Measurements from ENCODE around the gene TSFM.
"Not testable (repeated sequence)": the region's sequence is repeated elsewhere in the genome, so short reads cannot be mapped to it uniquely, and the experiment has no call there.

TSFM gene

DNA sequence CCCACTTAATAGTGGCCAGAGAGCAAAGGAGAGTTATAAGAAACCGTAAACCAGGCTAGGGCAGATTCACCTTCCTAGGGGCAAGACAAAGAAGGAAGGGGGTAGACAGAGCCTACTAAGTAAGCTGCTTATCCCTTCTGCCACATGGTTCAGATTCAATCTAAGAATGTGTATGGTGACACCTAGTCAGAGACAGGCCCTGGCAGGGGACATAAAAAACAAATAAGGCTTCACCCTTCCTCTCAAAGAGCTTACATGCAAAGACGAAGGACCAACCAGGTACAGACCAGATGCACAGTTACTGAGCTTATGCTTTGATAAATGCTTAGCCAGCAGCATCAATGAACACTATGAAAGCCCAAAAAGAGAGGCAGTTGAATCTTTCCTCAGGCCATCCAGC lies 20.1 kb upstream of the TSFM start:
- in situ Hi-C loops (cut with MboI; ENCODE audit: low sequenced_read_pairs): no loop called here

- in situ Hi-C loops (cut with MboI; ENCODE audit: low sequenced_read_pairs): no loop called here
These were observed 18.5 kb upstream of the TSFM start for GRCh38 chr12:57763881-57764661.

- in situ Hi-C loops (cut with MboI; ENCODE audit: low sequenced_read_pairs): no loop called here
These were observed 18.0 kb upstream of the TSFM start for GRCh38 chr12:57764662-57765002.

- in situ Hi-C loops (cut with MboI; ENCODE audit: low sequenced_read_pairs): no loop called here
These were observed 17.4 kb upstream of the TSFM start for GRCh38 chr12:57765003-57765697.

DNA sequence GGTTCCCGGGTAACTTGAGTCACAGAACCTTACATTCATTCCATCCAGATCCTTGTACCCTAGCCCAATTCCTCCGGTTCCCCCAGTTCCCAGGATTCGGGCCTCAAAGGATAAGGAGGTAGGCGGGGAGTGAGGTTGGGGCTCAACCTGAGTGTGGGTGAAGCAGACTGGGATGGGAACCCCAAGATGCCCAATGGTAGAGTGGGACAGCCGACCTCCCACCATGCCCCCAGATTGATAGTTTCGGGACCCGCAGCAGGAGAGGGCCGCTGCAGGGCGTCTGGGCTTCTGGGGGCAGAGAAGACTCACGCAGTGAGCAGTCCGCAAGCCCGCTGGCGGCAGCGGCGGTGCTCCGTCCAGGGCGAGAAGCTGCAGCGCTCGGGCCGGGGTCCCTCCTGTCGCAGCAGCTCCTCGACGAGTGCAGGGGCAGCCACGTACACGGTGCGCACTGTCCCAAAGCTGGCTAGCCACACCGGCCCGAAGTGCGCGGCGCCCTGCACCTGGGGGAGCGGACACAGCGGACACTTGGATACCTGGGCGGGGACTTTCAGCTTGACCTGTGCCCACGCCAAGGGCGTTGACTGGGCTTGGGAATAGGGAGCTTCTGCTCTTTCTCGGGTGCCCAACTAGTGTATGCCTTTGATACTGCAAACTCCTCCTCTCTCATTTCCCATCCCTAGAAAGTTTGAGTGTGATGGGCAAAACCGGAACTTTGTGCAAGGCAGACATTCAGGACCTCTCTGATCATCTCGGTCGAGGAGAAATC lies 16.7 kb upstream of the TSFM start:
- in situ Hi-C loops (cut with MboI; ENCODE audit: low sequenced_read_pairs): no loop called here

DNA sequence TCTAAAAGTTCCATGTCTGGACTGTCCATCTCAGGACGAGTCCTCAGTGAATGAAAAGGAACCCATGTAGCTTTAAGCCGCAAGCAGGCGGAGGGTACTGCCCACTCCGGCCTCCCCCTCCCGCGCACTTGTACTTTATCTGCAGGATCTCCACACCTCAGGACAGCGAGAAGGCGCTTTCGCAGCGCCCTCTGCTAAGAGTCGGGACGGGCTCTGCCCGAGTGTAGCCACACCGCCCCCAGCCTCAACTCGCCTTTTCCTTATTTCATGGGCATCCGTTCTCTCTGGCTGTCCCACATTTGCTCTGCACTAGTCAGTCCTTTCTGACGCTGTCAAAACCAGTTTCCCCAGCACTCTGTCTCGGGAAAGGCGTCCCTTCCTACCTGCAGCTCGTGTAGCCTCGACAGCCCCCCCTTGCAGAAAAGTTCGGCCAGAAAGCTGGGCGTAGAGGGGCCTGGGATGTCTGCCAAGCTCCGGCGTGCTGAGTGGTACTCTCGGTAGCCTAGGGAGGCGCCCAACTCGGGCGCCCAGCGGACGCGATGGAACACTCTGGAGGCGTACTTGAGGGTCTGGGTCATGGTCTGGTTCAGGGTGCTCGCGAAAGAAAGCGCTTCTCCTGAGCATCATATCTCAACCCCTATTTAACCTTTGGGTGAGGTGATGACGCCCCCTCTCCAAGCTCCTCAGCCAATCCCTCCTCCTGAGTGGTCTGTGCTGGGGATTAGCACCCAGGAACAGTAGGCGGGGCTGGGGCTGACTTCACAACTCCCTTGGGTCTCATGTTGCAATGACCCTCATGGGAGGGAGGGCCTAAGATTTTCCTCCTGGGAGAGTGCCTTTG lies 15.9 kb upstream of the TSFM start, which contains the start of gene CYP27B1:
Gene CYP27B1, minus strand, starts transcription at position 615 of the 841 bp plus-strand sequence. Its CDS starts 37 bp downstream, at position 578.
- in situ Hi-C loops (cut with MboI; ENCODE audit: low sequenced_read_pairs): no loop called here

- in situ Hi-C loops (cut with MboI; ENCODE audit: low sequenced_read_pairs): no loop called here
These were observed 15.3 kb upstream of the TSFM start for GRCh38 chr12:57767305-57767698.

GRCh38 chr12:57767876-57768275 lies 14.7 kb upstream of the TSFM start:
- in situ Hi-C loops (cut with MboI; ENCODE audit: low sequenced_read_pairs): no loop called here

DNA sequence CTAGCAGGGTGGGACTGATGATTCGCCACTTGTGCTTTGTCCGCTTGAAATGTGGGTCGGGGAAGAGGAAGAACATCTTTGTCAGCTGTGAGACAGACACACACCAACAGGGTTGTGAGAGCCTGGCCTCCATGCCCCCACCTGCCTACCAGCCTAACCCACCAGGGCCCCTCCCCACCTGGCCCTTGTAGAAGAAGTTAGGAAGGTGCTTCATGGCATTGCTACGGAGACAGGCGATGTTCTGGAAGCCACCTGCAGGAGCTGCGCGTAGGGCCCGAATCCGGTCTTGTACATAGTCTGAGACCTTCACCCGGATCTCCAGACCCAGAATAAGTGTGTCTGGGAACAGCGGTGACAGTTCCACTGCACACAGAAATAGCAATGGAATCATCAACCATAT lies 13.0 kb upstream of the TSFM start:
- in situ Hi-C loops (cut with MboI; ENCODE audit: low sequenced_read_pairs): no loop called here

DNA sequence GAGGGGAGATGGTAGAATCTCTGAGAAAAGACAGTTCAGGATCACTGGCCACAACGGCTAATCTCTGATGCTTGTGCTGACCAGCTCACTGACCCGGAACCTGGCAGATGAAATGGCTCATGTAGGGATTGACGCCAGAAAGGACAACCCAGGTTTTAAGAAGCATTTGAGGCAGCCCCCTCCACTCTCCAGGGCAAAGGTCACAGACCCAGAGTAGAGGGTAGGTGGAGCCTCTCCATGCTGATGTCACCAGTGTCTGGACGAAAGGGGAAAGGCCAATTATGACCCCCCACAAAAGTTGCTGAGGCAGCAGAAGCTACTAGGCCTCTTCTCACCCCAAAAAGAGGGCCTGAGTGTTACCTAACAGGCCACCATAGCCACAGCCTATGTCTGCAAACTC lies 11.9 kb upstream of the TSFM start:
- in situ Hi-C loops (cut with MboI; ENCODE audit: low sequenced_read_pairs): no loop called here

- in situ Hi-C loops (cut with MboI; ENCODE audit: low sequenced_read_pairs): no loop called here
These were observed 11.2 kb upstream of the TSFM start for GRCh38 chr12:57771236-57771872.

DNA sequence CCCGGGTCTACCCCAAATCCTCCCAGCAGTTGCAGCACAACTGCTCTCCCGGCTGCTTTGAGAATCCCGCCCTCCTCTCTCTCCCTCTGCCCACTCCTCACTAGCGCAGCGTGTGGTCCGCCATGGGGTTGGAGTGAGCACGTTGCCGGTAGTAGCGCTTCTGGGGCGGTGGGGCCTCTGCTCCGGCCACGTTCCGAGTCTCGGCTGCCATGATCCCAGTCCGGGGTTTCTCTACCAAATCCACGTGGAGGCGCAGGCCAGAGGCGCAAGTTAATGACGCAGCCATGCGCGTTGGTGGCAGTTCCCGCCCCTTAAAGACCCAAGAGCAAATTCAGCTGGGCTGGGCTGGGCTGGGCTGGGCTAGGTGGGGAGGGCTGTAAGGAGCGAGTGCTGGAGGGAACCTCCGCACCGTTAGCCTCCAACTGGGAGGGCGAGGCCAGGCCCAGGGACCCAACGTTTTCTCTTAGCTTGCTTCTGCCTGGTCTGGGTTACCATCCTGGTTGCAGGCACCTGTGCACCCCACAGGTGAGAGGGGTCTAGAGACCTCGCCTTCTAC lies 10.6 kb upstream of the TSFM start, which contains the start of gene METTL1:
Gene METTL1, minus strand, starts transcription at position 233 of the 556 bp plus-strand sequence. Its CDS starts 22 bp downstream, at position 211.
- in situ Hi-C loops (cut with MboI; ENCODE audit: low sequenced_read_pairs): no loop called here

GRCh38 chr12:57772429-57773322 lies 9.9 kb upstream of the TSFM start, which contains the start of gene EEF1AKMT3:
Gene EEF1AKMT3, plus strand, starts transcription at chr12:57772614. Its CDS starts 111 bp downstream, at chr12:57772725.
- in situ Hi-C loops (cut with MboI; ENCODE audit: low sequenced_read_pairs): no loop called here

DNA sequence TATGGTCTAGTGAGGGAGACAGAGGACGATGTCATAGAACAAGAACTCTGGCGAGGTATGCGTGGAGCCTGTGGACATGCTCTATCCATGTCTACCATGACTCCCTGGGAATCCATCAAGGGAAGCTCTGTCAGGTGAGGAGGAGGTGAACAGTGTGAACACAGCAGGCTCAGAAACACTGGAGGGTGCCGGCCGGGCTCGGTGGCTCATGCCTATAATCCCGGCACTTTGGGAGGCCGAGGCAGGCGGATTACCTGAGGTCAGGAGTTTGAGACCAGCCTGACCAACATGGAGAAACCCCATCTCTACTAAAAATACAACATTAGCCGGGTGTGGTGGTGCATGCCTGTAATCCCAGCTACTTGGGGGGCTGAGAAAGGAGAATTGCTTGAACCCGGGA lies 8.0 kb upstream of the TSFM start:
- in situ Hi-C loops (cut with MboI; ENCODE audit: low sequenced_read_pairs): not testable (repeated sequence)

DNA sequence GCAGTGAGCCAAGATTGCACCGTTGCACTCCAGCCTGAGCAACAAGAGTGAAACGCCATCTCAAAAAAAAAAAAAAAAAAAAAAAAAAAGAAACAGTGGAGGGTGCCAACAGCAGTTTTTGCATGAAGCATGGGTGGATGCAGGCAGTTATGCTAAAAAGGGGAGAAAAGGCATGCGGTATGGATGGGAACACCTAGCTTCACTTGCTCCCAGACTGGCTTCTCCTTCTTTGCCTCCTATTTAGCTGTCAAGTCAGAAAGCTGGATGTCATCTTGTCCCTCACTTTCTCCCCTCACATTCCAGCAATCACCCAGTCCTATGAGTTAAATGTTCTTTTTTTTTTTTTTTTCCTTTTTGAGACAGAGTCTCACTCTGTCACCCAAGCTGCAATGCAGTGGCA lies 7.5 kb upstream of the TSFM start:
- in situ Hi-C loops (cut with MboI; ENCODE audit: low sequenced_read_pairs): no loop called here

GRCh38 chr12:57775563-57776246 lies 6.9 kb upstream of the TSFM start:
- in situ Hi-C loops (cut with MboI; ENCODE audit: low sequenced_read_pairs): no loop called here

DNA sequence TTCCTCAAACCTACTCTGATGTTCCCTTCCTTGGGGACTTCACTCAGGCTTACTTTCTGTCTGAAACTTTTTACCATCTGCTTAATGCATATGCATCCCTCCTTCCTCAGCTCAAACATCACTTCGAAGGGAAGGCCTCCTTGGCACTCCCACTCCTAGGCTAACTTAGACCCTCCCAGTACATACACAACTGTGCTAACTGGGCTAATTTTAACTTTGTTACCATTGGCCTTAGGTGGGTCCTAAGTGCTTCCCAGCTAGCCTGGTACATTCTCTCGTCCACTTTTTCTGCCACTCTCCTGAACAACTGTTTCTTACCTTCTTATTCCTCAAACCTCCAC lies 6.4 kb upstream of the TSFM start:
- in situ Hi-C loops (cut with MboI; ENCODE audit: low sequenced_read_pairs): no loop called here

- in situ Hi-C loops (cut with MboI; ENCODE audit: low sequenced_read_pairs): no loop called here
These were observed 5.2 kb upstream of the TSFM start for GRCh38 chr12:57777367-57777766.
